GM23248 (cell line): ENCODE data around the gene MMP15. TPM values are rescaled to one million over a fixed set of nuclear protein-coding genes. Genes with fewer than 3 reads are reported as not detected.

ENCODE experiments used
- DNase-seq: peaks from one replicate; pipeline ENCODE4 v3.0.0-alpha.2; 2015
- H2AFZ ChIP-seq: fragments of 200-600 bp; sonication (generic); 2 replicates; pipeline ENCODE4 v1.6.1; 2016; ENCODE audit warnings: antibody characterized with exemption
- H3F3A ChIP-seq: fragments of 200-600 bp; sonication (generic); 2 replicates; pipeline ENCODE4 v1.6.1; 2016; ENCODE audit warnings: mild to moderate bottlenecking, antibody characterized with exemption, mixed run types; ENCODE audit not compliant: insufficient read depth
- H3K27ac ChIP-seq: fragments of 200-600 bp; sonication (generic); 2 replicates; pipeline ENCODE4 v1.5.1; 2016; ENCODE audit warnings: mild to moderate bottlenecking
- H3K27me3 ChIP-seq: fragments of 200-600 bp; sonication (generic); replicated peaks from 2 replicates; pipeline ENCODE4 v1.6.1; 2016; ENCODE audit warnings: mild to moderate bottlenecking; ENCODE audit not compliant: insufficient read depth
- H3K36me3 ChIP-seq: fragments of 200-600 bp; sonication (generic); 2 replicates; pipeline ENCODE4 v1.6.1; 2016; ENCODE audit warnings: low read depth, mild to moderate bottlenecking
- H3K4me1 ChIP-seq: fragments of 200-600 bp; sonication (generic); 2 replicates; pipeline ENCODE4 v1.6.1; 2016; ENCODE audit warnings: mild to moderate bottlenecking; ENCODE audit not compliant: insufficient read depth
- H3K4me2 ChIP-seq: fragments of 200-600 bp; sonication (generic); one replicate; pipeline ENCODE4 v1.6.1; 2016; ENCODE audit warnings: mild to moderate bottlenecking; ENCODE audit not compliant: unreplicated experiment
- H3K4me3 ChIP-seq: fragments of 200-600 bp; sonication (generic); 2 replicates; pipeline ENCODE4 v1.5.1; 2016; ENCODE audit warnings: mild to moderate bottlenecking
- H3K79me2 ChIP-seq: fragments of 200-600 bp; sonication (generic); 2 replicates; pipeline ENCODE4 v1.6.1; 2016; ENCODE audit warnings: mild to moderate bottlenecking; ENCODE audit not compliant: insufficient read depth
- H3K9ac ChIP-seq: fragments of 200-600 bp; sonication (generic); 2 replicates; pipeline ENCODE4 v1.6.1; 2016; ENCODE audit warnings: mild to moderate bottlenecking
- H3K9me2 ChIP-seq: fragments of 200-600 bp; sonication (generic); 2 replicates; pipeline ENCODE4 v1.6.1; 2016; ENCODE audit warnings: mixed run types, mild to moderate bottlenecking, moderate library complexity; ENCODE audit not compliant: insufficient read depth
- H3K9me3 ChIP-seq: fragments of 200-600 bp; sonication (generic); one replicate; pipeline ENCODE4 v1.6.1; 2017; ENCODE audit warnings: low read depth
- H4K20me1 ChIP-seq: fragments of 200-600 bp; sonication (generic); 2 replicates; pipeline ENCODE4 v1.6.0; 2016; ENCODE audit not compliant: insufficient read depth
- EZH2 ChIP-seq: fragments of 200-600 bp; sonication (generic); IDR thresholded peaks from 2 replicates; pipeline ENCODE4 v1.6.1; 2018; ENCODE audit warnings: antibody characterized with exemption, mild to moderate bottlenecking; ENCODE audit not compliant: insufficient read depth, poor library complexity, severe bottlenecking
- EZH2phosphoT487 ChIP-seq: fragments of 200-600 bp; sonication (generic); IDR thresholded peaks from 2 replicates; pipeline ENCODE4 v1.6.1; 2018; ENCODE audit warnings: antibody characterized with exemption, moderate library complexity, mild to moderate bottlenecking, low read depth; ENCODE audit not compliant: insufficient read depth
- WGBS, 2 experiments: methylation state at CpG; one replicate each; pipeline ENCODE4 v1.1.6; 2015 to 2017; ENCODE audit warnings: low lambda C conversion rate in 2 of 2, low coverage in 1 of 2; ENCODE audit errors: missing lambda C conversion rate in 2 of 2; 5-methylcytosine and 5-hydroxymethylcytosine counted together
- in situ Hi-C: fragments of 300-500 bp; cut with MboI; formaldehyde crosslinking; loops from 2 replicates; pipeline ENCODE4 v1.15.0; 2020
- polyA plus RNA-seq: library from polyadenylated mRNA; unstranded; fragments of >200 nt; fragmentation: Nextera tagmentation; extraction: Ambion mirVana; gene quantifications from 2 replicates; pipeline ENCODE4 v1.2.1, GENCODE V29; 2016
- total RNA-seq: library from RNA; depleted of rRNA; stranded (reverse); fragments of >200 nt; shearing (Covaris generic); gene quantifications from 2 replicates; pipeline ENCODE4 v1.2.3, GENCODE V29; 2014

MMP15 gene
- total and polyA plus RNA-seq, 2 experiments from 2014 or later: 0.45 to 1.4 TPM

- no peaks in the 10 kb centered on the region for H3K27me3 ChIP-seq
- no peak overlapping the region for H3K4me3 ChIP-seq
- H3K36me3 ChIP-seq: no peaks in the 10 kb centered on the region
- H3K9me2 ChIP-seq: no peaks in the 10 kb centered on the region
- H3K4me2 ChIP-seq: no peak overlapping the region
- H2AFZ ChIP-seq: no peak overlapping the region
- in situ Hi-C loops: loop anchor here (10.0 kb wide), 1 partner anchor 82 kb away; no protein-coding TSS in a partner anchor
- no peaks in the 10 kb centered on the region for H4K20me1 ChIP-seq
- no peak for TF ChIP-seq EZH2phosphoT487
- no peak for TF ChIP-seq EZH2
- no peaks in the 10 kb centered on the region for H3K9me3 ChIP-seq
- WGBS, 2 experiments: 34 to 37% methylated on average over 15 of the region's 15 CpGs
- no peak overlapping the region for H3K27ac ChIP-seq
- no peaks in the 10 kb centered on the region for H3K4me1 ChIP-seq
- H3F3A ChIP-seq: no peaks in the 10 kb centered on the region
- no peaks in the 10 kb centered on the region for H3K79me2 ChIP-seq
- no peak for DNase-seq
- H3K9ac ChIP-seq: no peak overlapping the region
Observed at GRCh38 chr16:58032710-58033293, 7.2 kb downstream of the MMP15 start.

- Histone ChIP-seq H3K27ac (no peak overlapping the region), H3K9ac (no peak overlapping the region), H3K4me1 (no peaks in the 10 kb centered on the region), H3K4me2 (no peak overlapping the region), H4K20me1 (no peaks in the 10 kb centered on the region), H3K79me2 (no peaks in the 10 kb centered on the region), H3K9me2 (no peaks in the 10 kb centered on the region), H3K27me3 (no peaks in the 10 kb centered on the region), H3F3A (no peaks in the 10 kb centered on the region), H3K9me3 (no peaks in the 10 kb centered on the region), H3K4me3 (no peak overlapping the region), H2AFZ (no peak overlapping the region), H3K36me3 (no peaks in the 10 kb centered on the region)
- in situ Hi-C loops: loop anchor here (10.0 kb wide), 1 partner anchor 81 kb away; no protein-coding TSS in a partner anchor
- WGBS, 2 experiments: 62 to 79% methylated on average over 9 to 14 of the region's 14 CpGs
- no peak for DNase-seq
- TF ChIP-seq EZH2 (no peak), EZH2phosphoT487 (no peak)
Observed at GRCh38 chr16:58034128-58034685, 8.7 kb downstream of the MMP15 start.

- Histone ChIP-seq H3K27me3 (no peaks in the 10 kb centered on the region), H3F3A (no peaks in the 10 kb centered on the region), H3K27ac (no peak overlapping the region), H3K36me3 (no peaks in the 10 kb centered on the region), H3K4me1 (no peaks in the 10 kb centered on the region), H3K9me3 (no peaks in the 10 kb centered on the region), H2AFZ (no peak overlapping the region), H3K4me3 (no peak overlapping the region), H3K79me2 (no peaks in the 10 kb centered on the region), H3K9me2 (no peaks in the 10 kb centered on the region), H3K9ac (no peak overlapping the region), H4K20me1 (no peaks in the 10 kb centered on the region), H3K4me2 (no peak overlapping the region)
- WGBS, 2 experiments: 77 to 80% methylated on average over 10 to 11 of the region's 11 CpGs
- TF ChIP-seq EZH2 (no peak), EZH2phosphoT487 (no peak)
- DNase-seq: no peak
- in situ Hi-C loops: loop anchor here (10.0 kb wide), 1 partner anchor 80 kb away; no protein-coding TSS in a partner anchor
Observed at GRCh38 chr16:58034774-58035173, 9.2 kb downstream of the MMP15 start.

DNA sequence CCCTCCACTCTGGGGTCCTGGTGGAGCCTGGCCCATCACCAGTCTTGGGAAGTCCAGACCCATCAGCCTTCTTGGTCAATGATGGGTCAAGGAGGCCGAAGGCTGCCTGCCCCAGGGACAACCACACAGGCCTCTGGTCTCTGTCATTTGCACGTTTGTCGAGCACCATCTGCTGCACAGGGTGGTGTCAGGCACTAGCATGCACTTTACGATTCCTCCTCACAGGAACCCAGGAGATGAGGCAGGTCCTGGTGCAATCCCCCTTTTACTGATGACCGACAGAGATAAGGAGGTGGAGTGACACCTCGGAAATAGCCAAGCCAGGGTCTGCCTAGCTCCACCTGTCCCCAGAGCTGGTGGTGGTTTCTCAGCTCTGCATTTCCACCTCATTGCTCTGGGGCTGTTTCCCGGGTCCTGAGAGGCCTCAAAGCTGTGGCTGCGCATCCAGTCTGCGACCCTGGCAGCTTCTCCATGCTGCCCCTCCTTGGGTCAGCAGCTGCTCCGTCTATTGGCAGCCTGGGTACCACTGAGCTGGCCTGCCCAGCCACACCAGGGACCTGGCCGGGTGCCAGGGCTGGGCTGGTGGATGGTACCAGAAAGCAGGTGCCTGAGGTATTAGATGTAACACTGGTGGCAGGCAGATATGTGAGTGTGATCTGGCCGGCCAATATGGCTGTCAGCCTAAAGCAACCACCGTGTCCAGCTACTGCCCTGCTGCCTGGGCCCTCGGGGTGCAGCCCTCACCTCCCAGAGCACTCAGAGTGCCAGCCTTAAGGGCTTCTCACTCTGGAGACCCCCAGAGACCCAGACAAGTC is 10.0 kb downstream of the MMP15 start:
- no peak for TF ChIP-seq EZH2phosphoT487
- TF ChIP-seq EZH2: no peak
- Histone ChIP-seq H3K9me2 (no peaks in the 10 kb centered on the region), H3K9ac (no peak overlapping the region), H3F3A (no peaks in the 10 kb centered on the region), H4K20me1 (no peaks in the 10 kb centered on the region), H3K79me2 (no peaks in the 10 kb centered on the region), H3K4me1 (no peaks in the 10 kb centered on the region), H3K27ac (no peak overlapping the region), H3K4me2 (no peak overlapping the region), H3K36me3 (no peaks in the 10 kb centered on the region), H3K27me3 (no peaks in the 10 kb centered on the region), H3K9me3 (no peaks in the 10 kb centered on the region), H2AFZ (no peak overlapping the region), H3K4me3 (no peak overlapping the region)
- WGBS, 2 experiments: 57 to 58% methylated on average over 14 of the region's 14 CpGs
- in situ Hi-C loops: loop anchor here (10.0 kb wide), 1 partner anchor 79 kb away; no protein-coding TSS in a partner anchor
- DNase-seq: no peak
